Osteoblast (primary cell): ENCODE data around the gene CFAP410. TPM values are rescaled to one million over a fixed set of nuclear protein-coding genes. Genes with fewer than 3 reads are reported as not detected.

Experiments used
- DNase-seq: peaks from one replicate; pipeline ENCODE4 v3.0.0; 2011; ENCODE audit warnings: low spot score, mixed read lengths; ENCODE audit not compliant: insufficient read length; ENCODE audit errors: missing footprints
- H2AFZ ChIP-seq: 2 replicates; pipeline ENCODE4 v1.6.0; 2011; ENCODE audit warnings: mild to moderate bottlenecking, low read length
- H3K27ac ChIP-seq: 2 replicates; pipeline ENCODE4 v1.5.1; 2011; ENCODE audit warnings: mild to moderate bottlenecking, low read depth, low read length, moderate library complexity
- H3K27me3 ChIP-seq: 2 replicates; pipeline ENCODE4 v1.6.0; 2012; ENCODE audit warnings: mild to moderate bottlenecking, control low read depth, inconsistent platforms, low read length, moderate library complexity; ENCODE audit not compliant: insufficient read depth
- H3K36me3 ChIP-seq: 2 replicates; pipeline ENCODE4 v1.5.1; 2011; ENCODE audit warnings: mild to moderate bottlenecking, low read length, control low read depth, moderate library complexity; ENCODE audit not compliant: insufficient read depth
- H3K4me1 ChIP-seq: 2 replicates; pipeline ENCODE4 v1.5.1; 2011; ENCODE audit warnings: mild to moderate bottlenecking, low read length, control low read depth, moderate library complexity; ENCODE audit not compliant: insufficient read depth
- H3K4me2 ChIP-seq: 2 replicates; pipeline ENCODE4 v1.6.0; 2011; ENCODE audit warnings: mild to moderate bottlenecking, low read length; ENCODE audit not compliant: insufficient read depth
- H3K4me3 ChIP-seq: fragments of 200-600 bp; sonication (generic); 3 replicates; pipeline ENCODE4 v1.5.1; 2012; ENCODE audit warnings: mild to moderate bottlenecking, low read length, inconsistent platforms; ENCODE audit not compliant: insufficient read depth
- H3K79me2 ChIP-seq: 2 replicates; pipeline ENCODE4 v1.6.0; 2012; ENCODE audit warnings: mild to moderate bottlenecking, low read length, control low read depth, inconsistent platforms; ENCODE audit not compliant: insufficient read depth
- H3K9me3 ChIP-seq: 2 replicates; pipeline ENCODE4 v1.5.1; 2011; ENCODE audit warnings: low read depth, low read length, control low read depth
- H4K20me1 ChIP-seq: 2 replicates; pipeline ENCODE4 v1.6.0; 2012; ENCODE audit warnings: mild to moderate bottlenecking, low read length, control low read depth; ENCODE audit not compliant: insufficient read depth
- CTCF ChIP-seq: IDR thresholded peaks from 2 replicates; pipeline ENCODE4 v1.5.1; 2011; ENCODE audit warnings: mild to moderate bottlenecking, low read depth, low read length, moderate library complexity; ENCODE audit errors: extremely low read depth
- total RNA-seq: library from RNA; depleted of rRNA; stranded (reverse); fragments of >200 nt; gene quantifications from 2 replicates; pipeline ENCODE4 v1.2.3, GENCODE V29; 2012

Gene CFAP410
- total RNA-seq, 1 donor, result 14.5 TPM

GRCh38 chr21:44324106-44324853, 14.9 kb downstream of the CFAP410 start:
- DNase-seq, result no peak
- Histone ChIP-seq H3K4me1 (no peaks in the 10 kb centered on the region), H4K20me1 (peaks cover 3% of the 10 kb centered on the region), H3K27ac (no peak overlapping the region), H3K4me2 (no peak overlapping the region), H2AFZ (no peak overlapping the region), H3K9me3 (no peaks in the 10 kb centered on the region), H3K36me3 (no peaks in the 10 kb centered on the region), H3K27me3 (no peaks in the 10 kb centered on the region), H3K4me3 (no peak overlapping the region), H3K79me2 (no peaks in the 10 kb centered on the region)
- TF ChIP-seq CTCF, result no peak

- Histone ChIP-seq H2AFZ (no peak overlapping the region), H3K36me3 (no peaks in the 10 kb centered on the region), H4K20me1 (peaks cover 3% of the 10 kb centered on the region), H3K4me2 (no peak overlapping the region), H3K9me3 (no peaks in the 10 kb centered on the region), H3K27me3 (no peaks in the 10 kb centered on the region), H3K27ac (no peak overlapping the region), H3K4me1 (no peaks in the 10 kb centered on the region), H3K4me3 (no peak overlapping the region), H3K79me2 (no peaks in the 10 kb centered on the region)
- TF ChIP-seq CTCF, result no peak
- no peak for DNase-seq
Observed at GRCh38 chr21:44323591-44323990, 15.6 kb downstream of the CFAP410 start.

GRCh38 chr21:44322621-44323325, 16.4 kb downstream of the CFAP410 start:
- H3K27me3 ChIP-seq, result no peaks in the 10 kb centered on the region
- no peaks in the 10 kb centered on the region for H3K9me3 ChIP-seq
- no peak overlapping the region for H3K27ac ChIP-seq
- no peak overlapping the region for H3K4me2 ChIP-seq
- no peak overlapping the region for H2AFZ ChIP-seq
- H4K20me1 ChIP-seq, result peaks cover 3% of the 10 kb centered on the region
- no peaks in the 10 kb centered on the region for H3K4me1 ChIP-seq
- DNase-seq, result no peak
- no peak overlapping the region for H3K4me3 ChIP-seq
- no peak for TF ChIP-seq CTCF
- no peaks in the 10 kb centered on the region for H3K79me2 ChIP-seq
- no peaks in the 10 kb centered on the region for H3K36me3 ChIP-seq

- no peaks in the 10 kb centered on the region for H3K4me1 ChIP-seq
- H3K4me2 ChIP-seq, result no peak overlapping the region
- no peaks in the 10 kb centered on the region for H3K79me2 ChIP-seq
- H4K20me1 ChIP-seq, result peaks cover 3% of the 10 kb centered on the region
- no peak overlapping the region for H3K27ac ChIP-seq
- TF ChIP-seq CTCF, result no peak
- H3K9me3 ChIP-seq, result no peaks in the 10 kb centered on the region
- no peaks in the 10 kb centered on the region for H3K36me3 ChIP-seq
- no peak for DNase-seq
- no peak overlapping the region for H3K4me3 ChIP-seq
- H3K27me3 ChIP-seq, result no peaks in the 10 kb centered on the region
- H2AFZ ChIP-seq, result no peak overlapping the region
Observed at GRCh38 chr21:44321846-44322450, 17.2 kb downstream of the CFAP410 start.
